Lower leg skin (tissue), 3 donors: ENCODE measurements around the gene FSTL1.

ENCODE experiments used
- POLR2A ChIP-seq, 2 donors: fragments of 450-650 bp; IDR thresholded peaks; one replicate each; pipeline ENCODE4 v1.6.1; 2016 to 2017; ENCODE audit warnings: antibody characterized with exemption in 2 of 2, mild to moderate bottlenecking in 1 of 2, moderate library complexity in 1 of 2
- TF ChIP-seq, protein P1 (sequence below), 3 donors: fragments of 450-650 bp; IDR thresholded peaks; one replicate each; pipeline ENCODE4 v1.5.1; 2016; ENCODE audit warnings: antibody characterized with exemption in 3 of 3, mild to moderate bottlenecking in 3 of 3, moderate library complexity in 2 of 3

DNA sequence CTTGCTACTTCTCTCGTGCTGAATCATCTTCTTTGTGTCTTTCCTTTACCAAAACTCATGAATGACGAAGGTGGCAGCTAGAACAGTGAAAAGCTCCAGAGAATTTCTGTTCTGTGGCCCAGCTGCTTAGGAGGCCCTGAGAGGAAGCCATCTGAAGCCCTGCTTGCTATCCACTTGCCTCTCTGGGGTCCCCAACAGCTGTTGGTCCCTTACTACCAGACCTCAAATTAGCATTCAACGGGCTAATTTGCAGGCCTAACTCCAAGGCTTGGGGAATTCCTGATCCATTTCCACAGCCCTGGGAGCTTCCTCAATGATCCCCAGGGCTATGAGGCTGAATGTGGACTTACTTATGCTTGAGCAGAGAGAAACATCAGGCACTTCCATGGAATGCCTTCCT is 37.5 kb upstream of the FSTL1 start:
- TF ChIP-seq POLR2A (IDR thresholded peaks at IDR 0.05) = no peak
- TF ChIP-seq, protein P1, sequence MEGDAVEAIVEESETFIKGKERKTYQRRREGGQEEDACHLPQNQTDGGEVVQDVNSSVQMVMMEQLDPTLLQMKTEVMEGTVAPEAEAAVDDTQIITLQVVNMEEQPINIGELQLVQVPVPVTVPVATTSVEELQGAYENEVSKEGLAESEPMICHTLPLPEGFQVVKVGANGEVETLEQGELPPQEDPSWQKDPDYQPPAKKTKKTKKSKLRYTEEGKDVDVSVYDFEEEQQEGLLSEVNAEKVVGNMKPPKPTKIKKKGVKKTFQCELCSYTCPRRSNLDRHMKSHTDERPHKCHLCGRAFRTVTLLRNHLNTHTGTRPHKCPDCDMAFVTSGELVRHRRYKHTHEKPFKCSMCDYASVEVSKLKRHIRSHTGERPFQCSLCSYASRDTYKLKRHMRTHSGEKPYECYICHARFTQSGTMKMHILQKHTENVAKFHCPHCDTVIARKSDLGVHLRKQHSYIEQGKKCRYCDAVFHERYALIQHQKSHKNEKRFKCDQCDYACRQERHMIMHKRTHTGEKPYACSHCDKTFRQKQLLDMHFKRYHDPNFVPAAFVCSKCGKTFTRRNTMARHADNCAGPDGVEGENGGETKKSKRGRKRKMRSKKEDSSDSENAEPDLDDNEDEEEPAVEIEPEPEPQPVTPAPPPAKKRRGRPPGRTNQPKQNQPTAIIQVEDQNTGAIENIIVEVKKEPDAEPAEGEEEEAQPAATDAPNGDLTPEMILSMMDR (IDR thresholded peaks at IDR 0.05) = no peak
